Activated CD4-positive, alpha-beta T cell treated with anti-CD3 and anti-CD28 coated beads for 4 hours (primary cell): Measurements from ENCODE around the gene CDCP1.
"Not testable (repeated sequence)": the region's sequence is repeated elsewhere in the genome, so short reads cannot be mapped to it uniquely, and the experiment has no call there.

ENCODE experiments used
- DNase-seq, 2 donors: peaks; one replicate each; pipeline ENCODE4 v3.0.0-alpha.2; 2020

Gene CDCP1

DNA sequence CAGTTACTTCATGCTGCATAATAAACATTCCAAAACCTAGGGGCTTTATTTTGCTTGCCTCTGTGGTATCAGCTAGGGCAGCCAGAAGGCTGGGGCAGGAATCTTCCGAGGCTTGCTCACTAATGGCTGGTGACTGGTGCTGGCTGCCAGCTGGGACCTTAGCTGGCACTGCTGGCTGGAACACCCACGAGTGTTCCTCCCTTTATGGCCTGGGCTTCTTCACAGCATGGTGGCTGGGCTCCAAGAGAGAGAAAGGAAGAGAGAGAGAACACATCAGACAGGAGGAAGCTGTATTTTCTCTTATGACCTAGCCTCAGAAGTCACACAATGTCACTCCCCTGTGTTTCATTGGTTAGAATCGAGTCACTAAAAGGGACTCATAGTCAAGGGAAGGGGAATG is 23.9 kb upstream of the CDCP1 start:
- DNase-seq = no peak

DNA sequence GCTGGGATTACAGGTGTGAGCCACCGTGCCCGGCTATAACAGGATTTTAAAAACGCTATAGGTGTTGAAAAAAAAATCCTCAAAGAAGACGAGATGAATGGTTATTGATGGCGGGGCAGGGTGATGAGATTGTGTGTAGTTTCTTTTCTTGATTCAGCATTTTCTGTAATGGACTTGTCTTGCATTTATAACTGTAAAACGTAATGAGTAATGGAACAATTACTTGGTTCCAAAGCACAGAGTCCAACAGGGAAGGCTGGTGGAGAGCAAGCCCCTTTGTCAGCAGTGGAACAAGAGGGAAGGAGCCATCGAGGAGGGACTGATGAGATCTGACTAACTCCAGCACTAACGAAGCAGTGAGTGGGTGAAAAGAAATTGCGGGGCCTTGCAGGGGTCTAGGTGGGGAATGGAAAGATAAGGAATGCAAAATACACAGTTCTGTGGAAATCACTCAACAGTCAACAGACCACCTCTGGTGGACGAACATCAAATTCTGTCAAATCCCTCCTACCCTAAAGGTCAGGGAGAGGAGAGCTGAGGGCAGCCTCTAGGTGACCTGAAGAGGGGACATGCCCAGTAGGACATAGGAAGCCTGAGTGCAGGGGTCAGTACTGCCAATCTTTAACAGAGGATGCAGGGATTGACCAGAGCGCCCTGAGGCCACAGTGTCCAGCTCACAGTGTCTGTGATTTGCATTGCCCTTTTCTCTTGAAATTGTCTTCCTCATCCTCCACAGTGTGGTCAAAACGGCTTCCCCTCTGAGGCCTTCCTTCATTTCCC is 23.1 kb upstream of the CDCP1 start:
- DNase-seq = no peak

DNA sequence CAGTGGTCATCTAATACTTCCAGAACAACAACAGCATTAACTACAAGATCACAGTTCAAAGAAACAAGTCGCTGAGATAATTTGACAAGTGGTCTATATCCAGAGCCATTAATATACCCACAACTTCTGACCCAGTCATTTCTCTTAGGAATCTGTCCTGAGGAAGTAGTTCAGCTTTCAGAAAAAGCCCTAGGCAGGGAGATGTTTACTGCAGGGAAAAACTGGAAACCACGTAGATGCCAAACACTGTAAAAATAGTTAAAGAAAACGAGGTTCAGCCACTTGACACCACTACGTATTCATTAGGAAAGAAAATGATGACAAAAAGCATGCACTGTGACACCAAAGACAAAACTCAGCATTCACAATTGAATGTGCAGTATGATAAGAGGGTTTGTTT is 22.3 kb upstream of the CDCP1 start:
- no peak for DNase-seq

DNA sequence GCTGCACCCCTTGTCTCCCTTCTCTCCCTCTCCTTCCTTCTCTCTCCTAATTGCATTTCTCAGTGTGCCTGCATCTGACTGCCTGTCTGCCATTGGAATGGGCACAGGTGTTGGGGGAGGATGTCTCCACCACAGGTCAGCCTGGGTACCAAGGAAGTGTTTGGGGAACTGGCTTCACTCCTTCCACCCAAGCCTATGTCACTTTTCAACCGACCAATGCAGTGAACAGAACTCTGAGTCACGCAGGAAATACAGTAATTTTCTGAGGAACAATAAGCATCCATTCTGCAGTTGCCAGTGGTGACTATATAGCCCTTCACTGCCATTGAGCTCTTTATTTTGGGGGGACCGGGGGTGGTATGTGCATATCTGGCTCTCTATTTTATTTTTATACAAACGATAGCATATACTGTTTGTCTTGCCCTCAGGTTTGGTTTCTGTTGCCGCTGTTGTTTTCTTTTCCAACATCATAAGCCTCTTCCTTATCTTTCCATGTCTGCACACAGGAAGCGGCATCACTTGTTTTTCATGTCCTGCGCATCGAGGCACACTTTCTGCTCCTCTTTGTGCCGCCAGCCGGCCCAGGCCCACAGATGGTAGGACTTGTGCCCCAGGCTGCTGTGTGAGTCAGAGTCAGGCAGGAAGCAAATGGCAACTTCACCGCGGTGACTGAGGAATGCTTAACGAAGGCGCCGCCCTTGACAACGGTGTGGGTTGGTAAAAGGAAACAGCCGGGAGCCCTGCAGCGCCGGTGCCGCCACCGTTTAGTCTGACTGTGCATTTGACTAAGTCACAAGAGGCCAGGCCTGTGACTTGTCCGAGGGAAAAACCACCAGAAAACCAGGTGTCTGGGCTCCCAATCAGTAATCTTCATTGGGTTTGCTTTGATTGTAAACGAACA is 21.1 kb upstream of the CDCP1 start:
- peak; percentile 85 to 86 for DNase-seq

DNA sequence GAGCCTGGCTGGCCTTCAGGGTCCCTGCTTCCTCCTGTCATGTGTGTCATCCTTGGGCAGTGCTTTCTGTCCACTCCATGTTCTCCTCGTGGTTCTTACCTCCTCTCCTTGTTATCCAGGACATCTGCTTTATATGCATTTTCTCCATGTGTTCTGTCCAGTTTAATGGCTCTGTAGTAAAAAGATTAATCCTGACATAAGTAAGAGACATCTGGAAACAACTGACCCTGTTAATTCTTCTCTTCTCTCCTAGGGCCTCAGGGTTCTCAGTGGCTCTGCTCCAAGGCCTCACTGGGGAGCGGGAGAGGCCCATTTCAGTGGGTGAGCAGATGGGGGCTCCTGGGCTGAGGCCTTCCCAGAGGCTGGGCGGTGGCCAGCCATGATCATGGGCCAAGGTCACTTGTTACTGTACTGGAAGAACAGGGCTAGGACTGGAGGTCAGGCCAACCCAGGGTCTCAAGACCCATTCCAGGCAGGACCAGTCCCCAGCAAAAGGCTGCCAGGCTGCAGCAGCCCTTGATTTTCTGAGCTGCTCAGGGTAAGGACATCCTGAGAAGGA is 20.2 kb upstream of the CDCP1 start:
- no peak for DNase-seq

DNA sequence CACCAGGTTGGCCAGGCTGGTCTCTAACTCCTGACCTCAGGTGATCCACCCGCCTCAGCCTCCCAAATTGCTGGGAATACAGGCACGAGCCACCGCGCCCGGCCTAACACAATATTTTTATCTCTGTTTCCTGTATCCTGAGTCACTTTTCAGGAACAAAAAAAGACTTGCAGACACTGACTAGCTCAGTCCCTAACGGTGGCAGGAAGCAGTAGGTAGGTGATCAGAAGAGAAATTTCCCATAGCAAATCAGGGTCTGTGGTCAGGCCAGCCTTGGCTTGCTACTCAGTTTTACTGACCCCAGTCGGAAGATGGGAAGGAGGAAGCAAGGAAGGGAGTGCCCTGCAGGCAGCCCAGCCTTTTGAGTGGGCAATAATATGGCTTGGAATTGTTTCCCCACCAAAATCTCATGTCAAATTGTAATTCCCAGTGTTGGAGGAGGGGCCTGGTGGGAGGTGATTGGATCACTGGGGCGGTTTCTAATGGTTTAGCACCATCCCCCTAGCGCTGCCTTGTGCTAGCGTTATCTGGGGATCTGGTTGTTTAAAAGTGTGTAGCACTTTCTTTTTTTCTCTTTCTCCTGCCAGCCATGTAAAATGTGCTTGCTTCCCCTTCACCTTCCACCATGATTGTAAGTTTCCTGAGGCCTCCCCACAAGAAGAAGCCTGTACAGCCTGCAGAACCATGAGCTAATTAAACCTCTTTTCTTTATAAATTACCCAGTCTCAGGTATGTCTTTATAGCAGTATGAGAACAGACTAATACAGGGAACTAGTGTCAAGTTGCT is 19.5 kb upstream of the CDCP1 start:
- no peak for DNase-seq

DNA sequence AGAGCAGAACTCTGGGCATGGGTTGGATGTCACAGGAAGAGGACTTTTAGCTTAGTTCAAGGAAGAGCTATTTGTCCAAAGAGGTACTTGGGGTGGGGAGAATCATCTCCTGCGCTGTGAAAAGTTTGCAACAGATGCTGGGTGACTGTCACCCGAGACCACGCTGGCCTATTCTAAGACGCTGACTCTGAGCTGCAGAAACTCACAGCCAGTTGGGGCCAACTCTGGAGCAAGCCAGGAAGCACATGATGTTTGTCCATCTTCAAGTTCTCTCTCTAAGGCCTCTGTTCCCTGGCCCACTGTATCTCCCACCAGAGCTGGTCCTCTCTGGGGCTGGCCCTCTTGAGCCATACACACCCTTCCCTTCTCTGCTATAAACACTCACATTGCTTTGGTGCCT is 17.9 kb upstream of the CDCP1 start:
- DNase-seq = no peak

DNA sequence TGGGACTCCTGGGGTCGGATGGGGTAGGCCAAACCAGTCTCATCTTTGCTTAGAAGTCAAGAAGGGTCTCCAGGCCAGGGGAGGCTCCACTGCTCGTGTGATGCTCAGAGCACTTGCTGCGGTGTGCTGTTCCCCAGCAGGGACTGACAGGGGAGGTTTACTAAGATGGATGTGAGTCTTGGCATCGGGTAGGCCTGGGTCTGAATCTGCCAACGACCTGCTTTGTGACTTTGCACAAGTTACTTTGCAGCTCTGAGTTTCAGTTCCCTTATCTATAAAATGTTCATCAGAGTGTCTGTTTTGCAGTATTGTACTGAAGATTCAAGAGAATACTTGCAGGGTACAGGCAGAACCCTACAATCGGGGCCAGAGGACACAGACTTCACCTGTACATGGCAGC is 17.3 kb upstream of the CDCP1 start:
- DNase-seq = no peak

DNA sequence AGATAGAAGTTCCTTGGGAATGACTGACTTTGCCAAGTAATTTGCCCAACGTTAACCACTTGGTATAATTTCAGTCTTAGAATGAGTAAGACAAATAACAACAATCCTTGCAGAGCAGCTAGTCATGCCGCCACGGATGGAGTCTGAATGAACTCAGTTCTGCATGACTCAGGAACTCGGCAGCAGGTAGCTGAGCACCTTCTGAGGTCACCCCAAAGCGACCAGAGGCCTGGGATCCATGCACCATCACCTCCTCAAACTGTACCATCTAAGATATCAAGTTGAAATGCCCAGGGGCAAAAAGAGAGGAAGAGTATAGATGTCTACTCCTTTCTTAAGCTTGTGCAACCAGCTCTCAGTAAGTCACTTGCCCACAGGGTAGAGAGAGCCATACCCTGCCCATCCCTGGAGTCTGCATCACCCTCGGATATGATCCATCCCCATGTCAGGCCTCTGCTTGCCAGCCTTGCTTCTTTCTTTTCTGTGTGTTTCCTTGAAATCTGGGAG is 8.5 kb upstream of the CDCP1 start:
- no peak for DNase-seq

DNA sequence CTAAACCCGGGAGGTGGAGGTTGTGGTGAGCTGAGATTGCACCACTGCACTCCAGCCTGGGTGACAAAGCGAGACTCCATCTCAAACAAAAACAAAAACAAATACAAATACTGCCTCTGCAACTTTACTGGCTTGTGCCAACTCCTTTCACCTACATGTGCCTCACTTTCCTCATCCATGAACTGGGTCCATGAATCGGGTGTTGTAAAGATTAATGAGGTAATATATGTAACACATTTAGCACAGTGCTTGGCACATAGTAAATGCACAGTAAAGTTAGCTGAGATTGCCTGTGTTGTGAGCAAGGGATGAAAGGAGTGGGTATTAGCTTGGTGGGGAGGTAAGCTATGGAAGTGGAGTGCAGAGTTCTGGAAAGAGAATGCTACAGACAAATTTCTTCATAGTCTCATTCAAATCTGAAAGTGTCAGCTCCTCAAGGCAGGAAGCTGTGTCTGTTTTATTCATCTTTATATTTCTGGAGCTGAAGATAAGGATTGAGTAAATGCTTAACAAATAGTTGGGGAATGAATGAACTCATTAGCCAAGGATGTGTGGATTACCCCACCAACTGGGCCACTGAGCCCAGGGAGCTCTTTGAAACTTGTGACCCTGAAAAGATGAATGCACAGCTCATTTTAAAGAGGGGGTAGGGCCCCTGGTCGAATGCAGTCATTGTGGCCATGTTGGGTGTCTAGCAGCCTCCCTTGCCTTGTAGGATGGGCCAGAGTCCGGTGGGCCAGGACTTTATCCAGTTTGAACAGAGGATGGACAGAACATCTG is 7.7 kb upstream of the CDCP1 start:
- DNase-seq = no peak

DNA sequence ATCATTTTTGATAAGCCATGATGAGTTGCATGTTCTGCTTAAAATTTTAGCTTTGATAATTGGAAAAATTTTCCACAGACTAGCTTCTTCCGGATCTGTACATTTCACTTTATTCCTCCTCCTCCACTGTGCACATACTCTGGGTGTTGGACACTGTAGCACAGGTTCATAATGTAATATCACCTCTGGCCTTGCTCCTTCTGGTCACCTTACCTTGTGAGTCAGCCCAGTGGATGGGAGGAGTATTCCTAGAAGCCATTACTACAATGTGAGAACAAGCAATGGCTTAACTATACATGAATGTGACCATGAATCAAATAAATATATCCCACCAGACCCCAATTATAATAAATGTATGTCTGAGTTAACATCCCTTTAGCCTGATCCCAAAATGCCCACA is 6.1 kb upstream of the CDCP1 start:
- DNase-seq = no peak

DNA sequence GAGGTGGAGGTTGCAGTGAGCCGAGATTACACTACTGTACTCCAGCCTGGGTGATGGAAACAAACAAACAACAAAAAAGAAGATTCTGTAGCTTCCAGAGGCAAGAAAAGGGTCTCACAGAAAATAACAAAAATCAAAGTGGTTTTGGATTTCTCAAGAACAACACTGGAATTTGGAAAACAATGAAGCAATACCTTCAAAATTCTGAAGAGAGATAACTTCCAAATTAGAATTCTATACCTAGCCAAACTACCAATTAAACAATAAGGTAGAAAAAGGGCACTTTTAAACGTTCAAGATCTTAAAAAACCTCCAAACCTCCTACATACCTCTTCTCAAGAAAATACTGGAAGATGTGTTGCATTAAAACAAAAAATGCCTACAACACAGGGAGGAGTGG is 4.9 kb upstream of the CDCP1 start:
- DNase-seq = no peak

DNA sequence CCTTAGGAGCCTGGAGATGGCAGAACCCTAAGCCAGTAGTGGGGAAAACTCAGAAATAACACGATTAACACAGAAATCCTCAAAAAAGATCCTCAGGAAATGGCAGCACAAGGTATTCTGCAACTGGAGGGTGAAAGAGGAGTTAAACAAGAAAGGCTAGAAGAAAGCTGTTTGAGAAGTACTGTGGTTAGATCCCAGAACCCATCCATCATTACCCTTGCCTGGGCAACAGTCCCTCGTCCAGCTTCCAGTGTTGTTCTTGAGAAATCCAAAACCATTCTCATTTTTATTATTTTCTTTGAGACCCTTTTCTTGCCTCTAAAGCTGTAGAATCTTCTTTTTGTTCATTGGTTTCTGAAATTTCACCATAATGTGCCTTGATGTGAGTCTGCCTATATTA is 2.7 kb upstream of the CDCP1 start:
- DNase-seq = no peak

DNA sequence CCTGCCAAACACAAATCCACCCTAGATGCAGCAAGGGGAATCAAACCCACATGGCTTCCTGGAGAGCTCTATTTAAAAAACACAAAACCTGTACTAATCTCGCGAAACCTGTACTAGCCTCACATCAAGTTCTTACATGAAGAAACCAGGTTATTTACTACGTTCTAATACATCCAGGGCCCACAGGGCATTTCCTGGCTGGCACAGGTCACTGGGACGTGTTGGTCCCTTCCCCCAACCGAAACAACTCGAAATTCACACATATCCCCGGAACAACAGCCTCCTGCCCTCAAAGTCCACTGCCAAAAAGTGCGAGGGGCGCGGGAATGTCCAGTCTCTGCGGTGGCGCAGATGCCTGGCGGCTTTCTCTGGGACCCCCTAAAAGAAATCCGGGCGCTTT is 955 bp downstream of the CDCP1 start:
- DNase-seq = no peak

DNA sequence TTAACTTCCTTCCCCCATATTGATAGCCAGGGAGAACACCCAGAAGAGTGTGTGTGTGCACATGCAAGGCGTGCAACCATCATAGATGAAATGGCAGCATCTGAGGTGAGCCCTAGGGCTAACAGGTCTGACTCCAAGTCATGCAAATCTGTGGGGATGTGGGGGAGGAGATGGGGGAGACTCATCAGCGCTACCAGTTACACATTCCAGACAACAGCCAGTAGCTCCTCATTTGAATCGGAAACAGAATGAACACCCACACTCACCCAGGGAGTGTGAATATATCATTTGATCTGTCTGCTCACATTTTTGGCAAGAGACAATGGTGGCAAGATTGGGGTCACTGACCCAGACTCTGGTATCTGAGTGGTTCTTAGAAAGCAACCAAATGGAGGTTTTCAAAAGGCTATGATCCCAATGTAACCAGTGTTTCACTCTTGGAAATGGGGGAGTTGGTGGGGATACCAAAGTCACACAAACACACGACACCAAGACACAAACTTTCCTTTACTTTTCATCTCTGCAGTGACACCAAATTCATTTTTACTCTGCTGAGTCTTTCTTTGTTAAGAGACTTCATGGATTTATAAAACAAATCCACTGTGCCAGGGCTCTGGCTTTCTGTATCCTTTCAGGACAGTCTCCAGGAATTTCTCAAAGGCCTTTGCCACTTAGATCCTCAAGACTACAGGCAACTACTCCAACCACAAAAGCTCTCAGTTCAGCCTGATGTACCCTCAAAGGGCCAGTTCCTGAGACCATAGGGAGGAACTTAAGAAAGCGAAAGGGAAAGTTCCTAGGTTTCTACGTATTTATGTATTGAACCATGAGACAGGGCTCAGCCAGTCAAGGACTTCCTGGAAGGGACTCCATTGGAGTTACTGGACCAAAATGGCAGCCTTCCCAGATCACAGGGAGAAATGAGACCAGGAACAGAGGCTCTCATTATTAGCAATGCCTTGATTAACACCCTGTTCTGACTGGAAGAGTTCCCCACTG is 2.2 kb downstream of the CDCP1 start:
- no peak for DNase-seq

DNA sequence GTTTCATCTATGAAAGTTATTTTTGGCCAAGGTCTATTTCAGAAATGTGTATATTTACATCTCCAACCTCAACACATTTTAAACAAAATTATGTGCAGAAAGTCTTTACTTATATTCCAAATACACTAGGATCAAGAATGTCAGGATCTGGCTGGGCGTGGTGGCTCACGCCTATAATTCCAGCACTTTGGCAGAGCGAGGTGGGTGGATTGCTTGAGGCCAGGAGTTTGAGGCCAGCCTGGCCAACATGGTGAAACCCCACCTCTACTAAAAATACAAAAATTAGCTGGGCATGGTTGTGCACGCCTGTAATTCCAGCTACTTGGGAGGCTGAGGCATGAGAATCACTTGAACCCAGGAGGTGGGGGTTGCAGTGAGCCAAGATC is 5.4 kb downstream of the CDCP1 start:
- not testable (repeated sequence) for DNase-seq

DNA sequence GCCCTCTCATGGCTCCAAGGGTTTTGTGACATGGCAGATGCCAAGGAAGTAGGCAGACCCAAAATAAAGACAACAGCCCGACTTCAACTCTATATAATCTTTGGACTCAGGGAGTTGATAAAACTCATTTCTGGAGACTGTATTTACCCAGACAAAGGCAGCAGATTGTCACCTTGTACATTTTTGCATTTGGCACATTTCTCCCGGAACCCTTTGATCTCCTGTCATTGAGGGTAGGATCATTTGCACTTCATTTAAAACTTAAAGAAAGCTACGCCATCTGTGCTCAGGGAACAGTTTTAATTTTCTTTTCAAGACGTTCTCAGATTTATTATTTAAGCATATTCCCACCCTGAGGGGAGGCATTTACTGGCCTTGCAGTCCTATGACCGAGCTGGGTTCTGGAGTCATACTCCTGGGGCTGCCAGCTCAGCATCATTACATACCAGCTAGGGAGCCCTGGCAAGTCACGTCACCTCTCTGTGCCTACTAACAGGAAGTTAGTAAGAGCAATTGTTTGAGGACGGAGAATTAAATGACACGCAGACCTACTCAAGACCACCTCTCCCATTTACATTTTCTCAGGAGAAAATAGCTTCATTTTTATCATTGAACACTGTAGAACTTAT is 5.9 kb downstream of the CDCP1 start:
- DNase-seq = no peak

DNA sequence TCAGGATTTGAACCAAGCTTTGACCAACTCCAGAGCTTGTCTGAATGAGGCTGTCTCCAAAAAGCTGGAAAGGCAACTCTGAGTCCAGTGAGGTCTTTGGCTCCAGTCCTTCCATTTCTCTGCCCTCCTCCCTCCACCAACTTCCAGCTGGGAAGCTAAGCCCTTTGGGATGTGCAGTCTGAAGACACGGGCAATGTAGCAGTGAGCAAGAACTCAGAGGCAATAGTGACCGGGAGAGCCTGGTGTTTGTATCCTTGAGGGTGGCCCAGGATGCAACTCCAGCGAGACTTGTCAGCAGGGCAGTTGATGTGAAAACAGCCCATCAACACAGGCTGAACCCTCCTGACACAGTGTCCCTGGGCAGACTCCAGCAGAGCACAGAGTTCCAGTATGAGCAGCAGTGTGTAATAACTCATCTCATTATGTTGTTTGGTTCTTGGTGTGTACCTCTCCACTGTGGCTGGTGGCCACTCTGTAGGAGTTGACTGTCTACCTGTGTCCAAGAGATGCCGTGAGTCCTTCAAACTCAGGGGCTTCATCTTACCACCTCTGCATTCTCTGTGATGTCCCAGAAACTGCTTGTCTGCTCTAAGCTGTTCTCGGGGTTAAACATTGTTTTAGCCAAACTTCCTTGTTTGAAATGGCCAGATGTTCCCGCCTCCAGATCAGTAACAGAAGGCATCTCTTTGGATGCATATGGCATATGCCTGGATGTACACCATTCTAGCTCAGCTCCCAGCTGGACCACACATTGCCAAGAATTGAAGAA is 6.6 kb downstream of the CDCP1 start:
- DNase-seq = no peak

DNA sequence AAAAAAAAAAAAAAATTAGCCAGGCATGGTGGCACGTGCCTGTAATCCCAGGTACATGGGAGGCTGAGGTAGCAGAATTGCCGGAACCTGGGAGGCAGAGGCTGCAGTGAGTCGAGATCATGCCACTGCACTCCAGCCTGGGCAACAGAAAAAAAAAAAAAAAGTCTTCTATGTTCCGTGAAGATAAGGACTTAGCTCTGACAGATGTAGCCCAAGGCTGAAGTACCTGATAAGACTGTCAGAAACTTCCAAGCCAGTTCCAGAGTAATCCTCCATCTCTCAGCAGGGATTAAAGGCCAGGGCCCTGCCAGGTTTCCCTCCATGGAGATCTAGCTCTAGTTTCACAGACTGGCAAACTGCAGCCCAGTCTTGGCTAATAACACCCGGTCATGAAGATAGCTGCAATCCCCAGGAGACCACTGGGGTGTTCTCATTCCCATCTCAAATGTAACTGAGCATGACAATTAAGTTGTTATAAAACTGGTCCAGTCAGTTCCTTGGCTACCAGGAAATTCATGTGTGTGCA is 8.5 kb downstream of the CDCP1 start:
- no peak for DNase-seq
